WTC11 (cell line): ENCODE measurements around the gene OPCML. TPM values are rescaled to one million over a fixed set of nuclear protein-coding genes. Genes with fewer than 3 reads are reported as not detected.

Experiments
- ATAC-seq: fragments of 200-7000 bp; cut with Tn5 transposase; 2 replicates; pipeline ENCODE4 v1.10.0; 2021; ENCODE audit warnings: mild to moderate bottlenecking, moderate library complexity
- CTCF ChIA-PET: fragments of 300-600 bp; sonication (Branson Sonifier 250); formaldehyde crosslinking; loops from one replicate; lab custom pipeline; 2021; ENCODE audit warnings: antibody characterized with exemption; lab: Charles Lee
- POLR2A ChIA-PET: fragments of 350-600 bp; sonication (Branson Sonifier 250); formaldehyde crosslinking; loops from one replicate; lab custom pipeline; 2021; ENCODE audit warnings: antibody characterized with exemption; lab: Charles Lee
- DNase-seq: peaks from one replicate; pipeline ENCODE4 v3.0.0; 2021; ENCODE audit warnings: low spot score
- H3K27ac Mint-ChIP-seq: 2 replicates; pipeline ENCODE4 v1.8.0; 2021; ENCODE audit warnings: mixed read lengths
- H3K27me3 Mint-ChIP-seq: 2 replicates; pipeline ENCODE4 v1.8.0; 2021; ENCODE audit warnings: low read depth, mild to moderate bottlenecking, moderate library complexity, mixed read lengths
- H3K36me3 Mint-ChIP-seq: 2 replicates; pipeline ENCODE4 v1.8.0; 2021; ENCODE audit warnings: mixed read lengths
- H3K4me1 Mint-ChIP-seq: 2 replicates; pipeline ENCODE4 v1.8.0; 2022; ENCODE audit warnings: mixed read lengths
- H3K4me3 Mint-ChIP-seq: 2 replicates; pipeline ENCODE4 v1.8.0; 2021; ENCODE audit warnings: mild to moderate bottlenecking, moderate library complexity, mixed read lengths
- H3K9me3 Mint-ChIP-seq: 2 replicates; pipeline ENCODE4 v1.8.0; 2021; ENCODE audit warnings: mixed read lengths
- CDX4 ChIP-seq: fragments of 250-450 bp; sonication (Bioruptor Pico); IDR thresholded peaks from 2 replicates; pipeline ENCODE4 v1.9.0; 2021; ENCODE audit warnings: moderate library complexity, mild to moderate bottlenecking, inconsistent platforms, borderline replicate concordance
- ELF4 ChIP-seq: sonication (generic); formaldehyde crosslinking; IDR thresholded peaks from 2 replicates; pipeline ENCODE4 v1.8.1; 2022; ENCODE audit warnings: low read depth, mild to moderate bottlenecking, moderate library complexity, missing genetic modification reagents
- EMX1 ChIP-seq: fragments of 250-450 bp; sonication (Bioruptor Pico); IDR thresholded peaks from 2 replicates; pipeline ENCODE4 v1.8.0; 2021; ENCODE audit warnings: mild to moderate bottlenecking
- ESRRA ChIP-seq: sonication (generic); formaldehyde crosslinking; IDR thresholded peaks from 2 replicates; pipeline ENCODE4 v1.8.1; 2022; ENCODE audit warnings: mild to moderate bottlenecking, missing genetic modification reagents, borderline replicate concordance
- FOXJ3 ChIP-seq: sonication (generic); formaldehyde crosslinking; IDR thresholded peaks from 2 replicates; pipeline ENCODE4 v1.9.0; 2021; ENCODE audit warnings: missing genetic modification reagents, mild to moderate bottlenecking, borderline replicate concordance
- FOXP4 ChIP-seq: sonication (generic); formaldehyde crosslinking; IDR thresholded peaks from 2 replicates; pipeline ENCODE4 v1.8.0; 2022; ENCODE audit warnings: mild to moderate bottlenecking, missing genetic modification reagents
- IRF2 ChIP-seq: sonication (generic); formaldehyde crosslinking; IDR thresholded peaks from 2 replicates; pipeline ENCODE4 v1.8.0; 2022; ENCODE audit warnings: low read depth, missing genetic modification reagents, borderline replicate concordance
- NFE2L1 ChIP-seq: sonication (generic); formaldehyde crosslinking; IDR thresholded peaks from 2 replicates; pipeline ENCODE4 v1.8.1; 2023; ENCODE audit warnings: missing genetic modification reagents
- NFYB ChIP-seq: sonication (generic); formaldehyde crosslinking; conservative IDR thresholded peaks from 2 replicates; pipeline ENCODE4 v1.8.0; 2022; ENCODE audit warnings: low read depth, missing genetic modification reagents
- SMAD4 ChIP-seq: sonication (generic); formaldehyde crosslinking; IDR thresholded peaks from 2 replicates; pipeline ENCODE4 v1.8.0; 2022; ENCODE audit warnings: mild to moderate bottlenecking, missing genetic modification reagents
- SP1 ChIP-seq: sonication (generic); formaldehyde crosslinking; conservative IDR thresholded peaks from 2 replicates; pipeline ENCODE4 v1.8.1; 2022; ENCODE audit warnings: missing genetic modification reagents
- TEAD4 ChIP-seq: sonication (generic); formaldehyde crosslinking; IDR thresholded peaks from 2 replicates; pipeline ENCODE4 v1.8.0; 2022; ENCODE audit warnings: mild to moderate bottlenecking, missing genetic modification reagents
- ZNF121 ChIP-seq: sonication (generic); formaldehyde crosslinking; IDR thresholded peaks from 2 replicates; pipeline ENCODE4 v1.8.0; 2023; ENCODE audit warnings: missing genetic modification reagents
- ZNF396 ChIP-seq: fragments of 250-450 bp; sonication (Bioruptor Pico); IDR thresholded peaks from 2 replicates; pipeline ENCODE4 v1.8.0; 2021; ENCODE audit warnings: mild to moderate bottlenecking, moderate library complexity, borderline replicate concordance
- ZNF416 ChIP-seq: fragments of 250-450 bp; sonication (Bioruptor Pico); IDR thresholded peaks from 2 replicates; pipeline ENCODE4 v1.9.0; 2021; ENCODE audit warnings: mild to moderate bottlenecking, inconsistent platforms
- total RNA-seq: library from RNA; stranded (reverse); gene quantifications from 3 replicates; pipeline ENCODE4 v1.2.3, GENCODE V29; 2021
- TF ChIP-seq, protein P1 (sequence below): fragments of 250-450 bp; sonication (Bioruptor Pico); conservative IDR thresholded peaks from 2 replicates; pipeline ENCODE4 v1.9.0; 2021; ENCODE audit warnings: mild to moderate bottlenecking
- TF ChIP-seq, protein P2 (sequence below): sonication (generic); formaldehyde crosslinking; IDR thresholded peaks from 2 replicates; pipeline ENCODE4 v1.8.0; 2022; ENCODE audit warnings: mild to moderate bottlenecking, missing genetic modification reagents
- TF ChIP-seq, protein P3 (sequence below): sonication (generic); formaldehyde crosslinking; IDR thresholded peaks from 2 replicates; pipeline ENCODE4 v1.8.0; 2023; ENCODE audit warnings: missing genetic modification reagents
- TF ChIP-seq, protein P4 (sequence below): sonication (generic); formaldehyde crosslinking; IDR thresholded peaks from 2 replicates; pipeline ENCODE4 v1.8.0; 2023; ENCODE audit warnings: missing genetic modification reagents, mild to moderate bottlenecking, borderline replicate concordance
- TF ChIP-seq, protein P5 (sequence below): sonication (generic); formaldehyde crosslinking; IDR thresholded peaks from 2 replicates; pipeline ENCODE4 v1.8.1; 2023; ENCODE audit warnings: mild to moderate bottlenecking, missing genetic modification reagents
- TF ChIP-seq, protein P6 (sequence below): sonication (generic); formaldehyde crosslinking; conservative IDR thresholded peaks from 2 replicates; pipeline ENCODE4 v1.8.1; 2022; ENCODE audit warnings: mild to moderate bottlenecking, missing genetic modification reagents

The OPCML gene
- total RNA-seq, 1 experiment from 2014 or later: 1.5 TPM

DNA sequence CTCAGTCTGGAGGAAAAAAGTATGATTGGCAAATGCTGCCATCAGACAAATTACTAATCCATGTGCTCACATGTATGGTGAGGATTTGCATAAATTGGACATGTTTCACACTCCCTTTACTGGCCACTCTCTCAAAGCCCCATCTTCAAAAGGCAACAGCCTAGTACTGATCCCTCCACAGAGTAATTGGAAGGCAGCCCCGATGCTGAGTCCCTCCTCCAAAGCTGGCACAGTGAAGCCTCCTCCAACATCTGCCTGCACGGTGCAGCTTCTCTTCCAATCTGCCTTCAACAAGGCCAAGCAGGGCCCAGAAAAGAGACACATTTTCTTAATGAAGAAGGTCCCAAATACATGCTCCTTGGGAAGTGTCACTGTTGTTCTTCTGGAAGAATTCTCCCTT lies 350.6 kb downstream of the OPCML start:
- TF ChIP-seq TEAD4 (CRISPR knock-in tag) (no peak), FOXJ3 (CRISPR knock-in tag) (no peak), EMX1 (CRISPR knock-in tag) (no peak), ZNF121 (CRISPR knock-in tag) (no peak), IRF2 (no peak), SMAD4 (CRISPR knock-in tag) (no peak), NFYB (CRISPR knock-in tag) (no peak), CDX4 (CRISPR knock-in tag) (no peak), SP1 (CRISPR knock-in tag) (no peak)
- TF ChIP-seq, protein P1, sequence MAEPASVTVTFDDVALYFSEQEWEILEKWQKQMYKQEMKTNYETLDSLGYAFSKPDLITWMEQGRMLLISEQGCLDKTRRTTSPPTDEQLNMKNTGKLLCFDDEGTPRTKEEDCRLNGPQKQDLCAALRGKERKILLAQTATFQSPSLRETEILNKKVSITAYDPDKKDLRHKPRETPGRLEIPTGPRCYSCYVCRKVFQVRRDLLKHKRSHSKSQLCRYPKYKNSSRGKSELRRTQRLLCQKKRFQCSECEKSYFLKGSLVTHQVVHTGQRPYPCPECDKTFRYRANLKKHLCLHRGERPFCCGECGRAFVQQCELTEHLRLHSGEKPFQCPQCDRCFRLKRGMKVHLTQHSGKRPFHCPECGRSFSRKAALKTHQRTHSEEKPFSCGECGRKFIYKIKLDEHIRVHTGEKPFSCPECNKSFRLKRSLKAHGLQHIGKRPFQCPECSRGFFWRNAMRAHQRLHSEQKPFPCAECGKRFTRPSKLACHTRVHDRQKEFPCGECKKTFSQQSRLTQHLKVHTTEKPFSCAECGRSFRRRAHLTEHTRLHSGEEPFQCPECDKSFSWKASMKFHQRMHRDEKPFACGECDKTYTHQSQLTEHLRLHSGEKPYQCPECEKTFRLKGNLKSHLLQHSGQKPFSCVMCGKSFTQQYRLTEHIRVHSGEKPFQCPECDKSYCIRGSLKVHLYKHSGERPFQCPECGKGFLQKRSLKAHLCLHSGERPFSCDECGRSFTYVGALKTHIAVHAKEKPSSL: no peak
- TF ChIP-seq, protein P2, sequence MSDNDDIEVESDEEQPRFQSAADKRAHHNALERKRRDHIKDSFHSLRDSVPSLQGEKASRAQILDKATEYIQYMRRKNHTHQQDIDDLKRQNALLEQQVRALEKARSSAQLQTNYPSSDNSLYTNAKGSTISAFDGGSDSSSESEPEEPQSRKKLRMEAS (CRISPR knock-in tag): no peak
- TF ChIP-seq, protein P3, sequence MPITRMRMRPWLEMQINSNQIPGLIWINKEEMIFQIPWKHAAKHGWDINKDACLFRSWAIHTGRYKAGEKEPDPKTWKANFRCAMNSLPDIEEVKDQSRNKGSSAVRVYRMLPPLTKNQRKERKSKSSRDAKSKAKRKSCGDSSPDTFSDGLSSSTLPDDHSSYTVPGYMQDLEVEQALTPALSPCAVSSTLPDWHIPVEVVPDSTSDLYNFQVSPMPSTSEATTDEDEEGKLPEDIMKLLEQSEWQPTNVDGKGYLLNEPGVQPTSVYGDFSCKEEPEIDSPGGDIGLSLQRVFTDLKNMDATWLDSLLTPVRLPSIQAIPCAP (CRISPR knock-in tag): no peak
- TF ChIP-seq, all 79 proteins: peak for 0
- Mint-ChIP-seq H3K4me3 (no peak overlapping the region), H3K4me1 (no peaks in the 10 kb centered on the region; the same call in 1 of the 2 replicates), H3K9me3 (no peaks in the 10 kb centered on the region), H3K27me3 (no peaks in the 10 kb centered on the region), H3K27ac (no peak overlapping the region), H3K36me3 (no peaks in the 10 kb centered on the region)
- no peak for DNase-seq
- CTCF ChIA-PET: no interaction called here
- POLR2A ChIA-PET: no interaction called here
- no peak for ATAC-seq

DNA sequence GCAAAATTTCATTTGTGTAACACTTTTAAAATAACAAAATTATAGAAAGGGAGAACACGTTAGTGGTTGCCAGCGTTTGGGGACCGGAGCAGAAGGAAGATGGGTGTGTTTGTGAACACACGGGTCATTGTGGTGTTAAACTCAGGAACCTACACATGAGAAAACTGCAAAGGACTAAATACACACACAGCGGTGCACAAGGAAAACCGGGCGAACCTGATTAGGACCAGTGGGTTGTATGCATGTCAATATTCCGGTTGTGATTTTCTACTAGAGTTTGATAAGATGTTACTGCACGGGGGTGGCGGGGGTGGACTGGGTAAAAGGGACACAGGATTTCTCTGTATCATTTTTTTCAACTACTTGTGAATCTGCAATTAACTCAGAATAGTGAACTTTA lies 351.2 kb downstream of the OPCML start:
- Mint-ChIP-seq H3K4me3 (no peak overlapping the region), H3K27me3 (no peaks in the 10 kb centered on the region), H3K27ac (no peak overlapping the region), H3K9me3 (no peaks in the 10 kb centered on the region), H3K4me1 (no peaks in the 10 kb centered on the region; the same call in 1 of the 2 replicates), H3K36me3 (no peaks in the 10 kb centered on the region)
- CTCF ChIA-PET: interaction anchor here (1.6 kb wide), 1 partner anchor 16 kb away, joined by 3 read pairs; no protein-coding TSS in a partner anchor
- ATAC-seq (no peak), DNase-seq (no peak)
- POLR2A ChIA-PET: no interaction called here
- TF ChIP-seq ZNF396: no peak
- TF ChIP-seq, protein P4, sequence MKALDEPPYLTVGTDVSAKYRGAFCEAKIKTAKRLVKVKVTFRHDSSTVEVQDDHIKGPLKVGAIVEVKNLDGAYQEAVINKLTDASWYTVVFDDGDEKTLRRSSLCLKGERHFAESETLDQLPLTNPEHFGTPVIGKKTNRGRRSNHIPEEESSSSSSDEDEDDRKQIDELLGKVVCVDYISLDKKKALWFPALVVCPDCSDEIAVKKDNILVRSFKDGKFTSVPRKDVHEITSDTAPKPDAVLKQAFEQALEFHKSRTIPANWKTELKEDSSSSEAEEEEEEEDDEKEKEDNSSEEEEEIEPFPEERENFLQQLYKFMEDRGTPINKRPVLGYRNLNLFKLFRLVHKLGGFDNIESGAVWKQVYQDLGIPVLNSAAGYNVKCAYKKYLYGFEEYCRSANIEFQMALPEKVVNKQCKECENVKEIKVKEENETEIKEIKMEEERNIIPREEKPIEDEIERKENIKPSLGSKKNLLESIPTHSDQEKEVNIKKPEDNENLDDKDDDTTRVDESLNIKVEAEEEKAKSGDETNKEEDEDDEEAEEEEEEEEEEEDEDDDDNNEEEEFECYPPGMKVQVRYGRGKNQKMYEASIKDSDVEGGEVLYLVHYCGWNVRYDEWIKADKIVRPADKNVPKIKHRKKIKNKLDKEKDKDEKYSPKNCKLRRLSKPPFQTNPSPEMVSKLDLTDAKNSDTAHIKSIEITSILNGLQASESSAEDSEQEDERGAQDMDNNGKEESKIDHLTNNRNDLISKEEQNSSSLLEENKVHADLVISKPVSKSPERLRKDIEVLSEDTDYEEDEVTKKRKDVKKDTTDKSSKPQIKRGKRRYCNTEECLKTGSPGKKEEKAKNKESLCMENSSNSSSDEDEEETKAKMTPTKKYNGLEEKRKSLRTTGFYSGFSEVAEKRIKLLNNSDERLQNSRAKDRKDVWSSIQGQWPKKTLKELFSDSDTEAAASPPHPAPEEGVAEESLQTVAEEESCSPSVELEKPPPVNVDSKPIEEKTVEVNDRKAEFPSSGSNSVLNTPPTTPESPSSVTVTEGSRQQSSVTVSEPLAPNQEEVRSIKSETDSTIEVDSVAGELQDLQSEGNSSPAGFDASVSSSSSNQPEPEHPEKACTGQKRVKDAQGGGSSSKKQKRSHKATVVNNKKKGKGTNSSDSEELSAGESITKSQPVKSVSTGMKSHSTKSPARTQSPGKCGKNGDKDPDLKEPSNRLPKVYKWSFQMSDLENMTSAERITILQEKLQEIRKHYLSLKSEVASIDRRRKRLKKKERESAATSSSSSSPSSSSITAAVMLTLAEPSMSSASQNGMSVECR (CRISPR knock-in tag): no peak
- TF ChIP-seq, protein P5, sequence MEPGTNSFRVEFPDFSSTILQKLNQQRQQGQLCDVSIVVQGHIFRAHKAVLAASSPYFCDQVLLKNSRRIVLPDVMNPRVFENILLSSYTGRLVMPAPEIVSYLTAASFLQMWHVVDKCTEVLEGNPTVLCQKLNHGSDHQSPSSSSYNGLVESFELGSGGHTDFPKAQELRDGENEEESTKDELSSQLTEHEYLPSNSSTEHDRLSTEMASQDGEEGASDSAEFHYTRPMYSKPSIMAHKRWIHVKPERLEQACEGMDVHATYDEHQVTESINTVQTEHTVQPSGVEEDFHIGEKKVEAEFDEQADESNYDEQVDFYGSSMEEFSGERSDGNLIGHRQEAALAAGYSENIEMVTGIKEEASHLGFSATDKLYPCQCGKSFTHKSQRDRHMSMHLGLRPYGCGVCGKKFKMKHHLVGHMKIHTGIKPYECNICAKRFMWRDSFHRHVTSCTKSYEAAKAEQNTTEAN (CRISPR knock-in tag): no peak
- no peak for TF ChIP-seq ELF4 (CRISPR knock-in tag)
- TF ChIP-seq, protein P6, sequence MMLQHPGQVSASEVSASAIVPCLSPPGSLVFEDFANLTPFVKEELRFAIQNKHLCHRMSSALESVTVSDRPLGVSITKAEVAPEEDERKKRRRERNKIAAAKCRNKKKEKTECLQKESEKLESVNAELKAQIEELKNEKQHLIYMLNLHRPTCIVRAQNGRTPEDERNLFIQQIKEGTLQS (CRISPR knock-in tag): no peak
- no peak for TF ChIP-seq TEAD4 (CRISPR knock-in tag)
- TF ChIP-seq SP1 (CRISPR knock-in tag): no peak
- no peak for TF ChIP-seq SMAD4 (CRISPR knock-in tag)
- TF ChIP-seq FOXP4 (CRISPR knock-in tag): no peak
- TF ChIP-seq ESRRA (CRISPR knock-in tag): no peak
- TF ChIP-seq ZNF416 (CRISPR knock-in tag): no peak
- TF ChIP-seq NFE2L1 (CRISPR knock-in tag): no peak
